CD4-positive, alpha-beta T cell treated with Interferon alpha-2 for 1 hour (primary cell): ENCODE results near the gene KIF23.
A peak's percentile ranks its signal among the peaks of the same experiment; 100 is the strongest.

Experiments
- DNase-seq, 2 donors: peaks; one replicate each; pipeline ENCODE4 v3.0.0-alpha.2; 2020 to 2022

The KIF23 gene

GRCh38 chr15:69468241-69469121 lies 54.3 kb downstream of the KIF23 start:
- DNase-seq = peak; percentile 84 to 90

- no peak for DNase-seq
These were observed 55.5 kb downstream of the KIF23 start for GRCh38 chr15:69469467-69470201.

GRCh38 chr15:69472046-69472445 lies 57.9 kb downstream of the KIF23 start:
- DNase-seq = no peak

- no peak for DNase-seq
These were observed 58.4 kb downstream of the KIF23 start for GRCh38 chr15:69472562-69472961.

GRCh38 chr15:69474291-69474690 lies 60.1 kb downstream of the KIF23 start:
- DNase-seq = no peak

GRCh38 chr15:69474846-69475455 lies 60.8 kb downstream of the KIF23 start:
- DNase-seq = no peak

- DNase-seq = peak; percentile 71 to 75
These were observed 61.7 kb downstream of the KIF23 start for GRCh38 chr15:69475769-69476358.

- no peak for DNase-seq
These were observed 62.7 kb downstream of the KIF23 start for GRCh38 chr15:69476704-69477473.

GRCh38 chr15:69478259-69478781 lies 64.2 kb downstream of the KIF23 start:
- peak; percentile 32 to 39 for DNase-seq

- DNase-seq = no peak
These were observed 64.9 kb downstream of the KIF23 start for GRCh38 chr15:69479081-69479480.

GRCh38 chr15:69479971-69480370 lies 65.8 kb downstream of the KIF23 start:
- no peak for DNase-seq

- DNase-seq = no peak
These were observed 66.8 kb downstream of the KIF23 start for GRCh38 chr15:69480932-69481331.

- DNase-seq = no peak
These were observed 68.6 kb downstream of the KIF23 start for GRCh38 chr15:69482686-69483256.

- DNase-seq = no peak
These were observed 70.7 kb downstream of the KIF23 start for GRCh38 chr15:69484837-69485236.

- DNase-seq = no peak
These were observed 72.4 kb downstream of the KIF23 start for GRCh38 chr15:69486481-69487110.

GRCh38 chr15:69489073-69489571 lies 75.0 kb downstream of the KIF23 start:
- DNase-seq = no peak

- DNase-seq = no peak
These were observed 76.3 kb downstream of the KIF23 start for GRCh38 chr15:69490356-69491037.

GRCh38 chr15:69491038-69491505 lies 76.9 kb downstream of the KIF23 start:
- no peak for DNase-seq

- DNase-seq = no peak
These were observed 79.3 kb downstream of the KIF23 start for GRCh38 chr15:69493406-69493805.

- DNase-seq = no peak
These were observed 81.9 kb downstream of the KIF23 start for GRCh38 chr15:69496001-69496400.
